A549 treated with Mapracorat at 1 μM for 4 hours (cell line): ENCODE data around the gene MAN1C1. TPM values are rescaled to one million over a fixed set of nuclear protein-coding genes. Genes with fewer than 3 reads are reported as not detected.

ENCODE experiments used
- total RNA-seq: library from RNA; stranded (reverse); fragments of 200-300 nt; extraction: Qiagen RNA extraction; gene quantifications from 5 replicates; pipeline ENCODE4 v1.2.3, GENCODE V29; 2022

MAN1C1 gene
- total RNA-seq = 0.28 to 0.50 TPM (median 0.30 TPM) in 5 replicates

GRCh38 chr1:25616095-25616986 lies at the start of gene MAN1C1:
TSS of gene MAN1C1 (plus strand) at chr1:25616791. CDS start at chr1:25617798, 1,007 bp downstream.

GRCh38 chr1:25799935-25800702 lies 183.5 kb downstream of the MAN1C1 start, which contains the start of gene SELENON:
TSS of gene SELENON (plus strand) at chr1:25800193. CDS start at chr1:25800231, 38 bp downstream.

GRCh38 chr1:25819491-25820246 lies 203.1 kb downstream of the MAN1C1 start, which contains the start of gene MTFR1L:
TSS of gene MTFR1L (plus strand) at chr1:25819954. CDS start at chr1:25823105, 3,151 bp downstream.

Other genes starting within 250 kb of the MAN1C1 start
- 0.07 to 0.59 TPM in 2 of 5 replicates, not detected in the others for gene RHCE, start 196.0 kb upstream of the MAN1C1 start, total RNA-seq
- 8.5 to 11.5 TPM (median 9.4 TPM) in 5 replicates for gene MACO1, start 185.9 kb upstream of the MAN1C1 start, total RNA-seq
- gene LDLRAP1, start 73.2 kb upstream of the MAN1C1 start, total RNA-seq = 7.0 to 11.0 TPM (median 9.2 TPM) in 5 replicates
- gene SELENON, start 183.4 kb downstream of the MAN1C1 start, total RNA-seq = 54.4 to 64.1 TPM (median 61.5 TPM) in 5 replicates
- gene MTFR1L, start 203.2 kb downstream of the MAN1C1 start, total RNA-seq = 23.7 to 28.3 TPM (median 26.6 TPM) in 5 replicates
- 7.8 to 10.4 TPM (median 8.3 TPM) in 5 replicates for gene AUNIP, start 242.7 kb downstream of the MAN1C1 start, total RNA-seq